HG02840 (cell line): ENCODE measurements around the gene COASY.

Experiments used
- ATAC-seq: cut with Tn5 transposase; IDR thresholded peaks from one replicate; pipeline ENCODE4 v1.9.1; 2021; ENCODE audit warnings: mild to moderate bottlenecking, moderate library complexity, moderate number of reproducible peaks; ENCODE audit not compliant: unreplicated experiment, low FRiP score

The COASY gene

DNA sequence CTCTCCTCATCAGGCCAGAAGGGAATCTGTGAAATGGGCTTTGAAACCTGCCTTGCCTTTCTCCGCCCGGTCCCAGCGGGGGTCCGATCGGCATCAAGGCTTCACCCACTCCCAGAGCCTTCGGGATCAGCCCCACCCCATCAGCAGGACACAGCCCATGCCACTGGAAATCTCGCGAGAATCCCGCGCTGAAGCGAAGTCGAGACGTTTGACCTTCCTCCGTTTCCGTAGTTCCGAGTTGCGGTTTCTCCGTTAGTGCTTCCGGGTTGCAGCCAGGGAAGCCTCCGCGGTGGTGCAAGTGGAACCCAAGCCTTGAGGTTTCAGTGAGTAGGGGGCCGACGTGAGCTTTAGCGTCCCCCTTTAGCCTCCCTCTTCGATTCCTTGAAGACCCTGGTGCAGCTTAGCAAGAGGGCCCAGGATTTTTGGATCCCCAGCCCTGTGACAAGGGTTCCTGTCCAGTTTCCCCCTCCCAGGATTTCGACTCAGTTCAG is at the start of gene COASY:
Gene COASY, plus strand, starts transcription at position 252 of the 491 bp plus-strand sequence. CDS start 475 bp downstream, outside the sequence.
- ATAC-seq = peak; percentile 51

DNA sequence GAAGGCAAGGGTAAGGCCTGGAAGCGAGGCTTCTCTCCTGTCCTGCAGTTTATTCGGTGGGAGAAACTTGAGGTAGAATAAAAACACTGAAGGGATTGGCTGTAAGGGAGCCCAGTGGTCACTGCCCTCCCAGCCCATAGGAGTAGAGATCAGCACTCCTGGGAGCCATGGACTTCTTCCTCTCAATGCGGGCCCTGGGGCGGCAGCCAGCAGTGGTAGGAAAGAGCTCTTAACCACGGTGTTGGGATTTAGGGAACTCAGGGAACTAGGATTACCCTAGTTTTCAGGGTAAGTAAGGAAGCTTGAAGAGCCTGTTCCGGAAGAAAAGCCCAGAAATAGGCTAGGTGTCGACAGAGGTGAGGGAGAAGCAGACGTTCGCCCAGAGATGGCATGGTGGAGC is 49.7 kb upstream of the COASY start:
- ATAC-seq = no peak

DNA sequence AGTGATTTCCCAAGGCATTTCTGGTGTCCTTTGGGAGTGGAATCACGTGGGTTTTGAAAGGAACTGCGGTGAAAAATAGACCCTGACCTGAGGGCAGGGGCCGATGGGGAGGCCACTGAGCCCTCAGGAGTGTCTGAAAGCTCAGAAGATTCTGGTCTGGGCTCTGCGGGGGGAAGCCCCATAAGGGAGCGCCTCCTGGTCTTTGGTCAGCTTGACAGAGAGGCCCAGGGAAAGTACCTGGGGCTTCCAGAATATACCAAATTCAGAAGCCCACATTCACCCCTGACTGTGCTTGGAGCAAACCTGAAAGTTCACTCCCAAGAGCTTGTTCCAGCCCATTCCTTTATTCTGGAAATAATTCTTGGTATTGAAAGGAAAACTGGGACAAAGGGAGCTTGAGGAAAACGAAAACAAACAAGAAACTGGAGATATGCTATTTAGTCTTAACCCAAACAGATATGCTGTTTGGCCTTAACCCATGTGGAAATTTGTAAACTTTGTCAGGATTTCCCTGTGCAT is 49.2 kb upstream of the COASY start:
- ATAC-seq = no peak

DNA sequence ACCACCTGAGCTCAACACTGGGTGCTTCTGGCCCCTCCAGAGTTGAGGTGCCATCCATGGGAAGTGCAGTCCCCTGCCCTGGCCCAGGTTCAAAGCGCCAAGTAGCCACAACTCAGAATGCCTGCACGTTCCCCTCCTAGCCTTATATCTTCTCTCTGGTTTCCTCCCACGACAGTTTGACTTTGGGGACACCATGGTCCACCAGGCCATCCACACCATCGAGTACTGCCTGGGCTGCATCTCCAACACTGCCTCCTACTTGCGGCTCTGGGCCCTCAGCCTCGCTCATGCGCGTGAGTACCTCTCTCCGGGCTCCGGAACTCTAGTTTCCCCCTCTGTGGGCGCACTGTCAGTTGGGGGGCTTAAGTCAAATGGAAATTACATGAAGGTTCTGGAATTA is 48.3 kb upstream of the COASY start:
- ATAC-seq = no peak

DNA sequence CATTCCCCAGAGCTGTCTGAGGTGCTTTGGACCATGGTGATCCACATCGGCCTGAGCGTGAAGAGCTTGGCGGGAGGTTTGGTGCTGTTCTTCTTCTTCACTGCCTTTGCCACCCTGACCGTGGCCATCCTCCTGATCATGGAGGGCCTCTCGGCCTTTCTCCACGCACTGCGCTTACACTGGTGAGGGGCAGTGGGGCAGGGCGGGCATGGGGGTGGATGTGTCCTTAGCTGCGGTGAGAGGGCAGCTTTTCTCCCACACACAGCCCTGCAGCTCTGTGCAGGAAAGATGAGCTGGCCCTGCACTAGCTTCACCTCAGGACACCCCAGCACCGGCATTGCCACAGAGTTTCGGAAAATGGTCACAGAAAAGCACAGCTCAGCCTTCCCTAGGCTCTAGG is 47.7 kb upstream of the COASY start:
- no peak for ATAC-seq

DNA sequence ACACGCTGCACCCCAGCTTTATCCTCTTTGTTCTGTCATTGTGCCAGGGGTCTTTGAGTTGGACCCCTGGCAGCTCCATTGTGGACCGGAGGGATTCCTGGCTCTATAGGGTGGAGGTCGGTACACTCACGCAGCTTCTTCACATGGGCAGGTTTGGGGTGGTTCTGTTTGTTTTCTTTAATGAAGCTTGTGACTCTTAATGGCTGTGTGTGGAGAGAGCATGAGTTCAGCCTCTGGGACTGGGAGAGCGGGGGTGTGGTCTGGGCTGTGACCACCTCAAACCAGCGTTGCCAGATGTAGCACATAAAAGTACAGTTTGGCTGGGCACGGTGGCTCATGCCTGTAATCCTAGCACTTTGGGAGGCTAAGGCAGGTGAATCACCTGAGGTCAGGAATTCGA is 47.1 kb upstream of the COASY start:
- ATAC-seq = no peak

DNA sequence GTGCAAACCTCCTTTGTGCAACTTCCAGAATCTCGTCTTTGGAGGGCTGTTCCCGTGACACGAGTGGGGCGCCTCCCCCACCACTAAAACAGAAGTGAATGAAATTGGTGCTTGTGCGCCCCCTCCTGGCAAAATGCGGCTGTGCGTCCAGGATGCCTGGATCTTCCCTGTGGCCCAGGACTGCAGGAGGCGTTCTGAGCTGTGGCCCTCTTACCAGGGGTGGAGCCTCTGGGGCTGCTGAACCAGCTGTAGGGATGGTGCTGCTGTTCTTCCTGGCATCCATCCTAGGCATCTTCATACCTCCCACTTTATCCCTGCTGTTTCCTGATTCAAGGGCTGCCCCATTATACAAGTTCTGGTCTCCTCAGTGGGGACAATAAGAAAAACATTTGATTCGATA is 44.4 kb upstream of the COASY start:
- ATAC-seq = no peak

DNA sequence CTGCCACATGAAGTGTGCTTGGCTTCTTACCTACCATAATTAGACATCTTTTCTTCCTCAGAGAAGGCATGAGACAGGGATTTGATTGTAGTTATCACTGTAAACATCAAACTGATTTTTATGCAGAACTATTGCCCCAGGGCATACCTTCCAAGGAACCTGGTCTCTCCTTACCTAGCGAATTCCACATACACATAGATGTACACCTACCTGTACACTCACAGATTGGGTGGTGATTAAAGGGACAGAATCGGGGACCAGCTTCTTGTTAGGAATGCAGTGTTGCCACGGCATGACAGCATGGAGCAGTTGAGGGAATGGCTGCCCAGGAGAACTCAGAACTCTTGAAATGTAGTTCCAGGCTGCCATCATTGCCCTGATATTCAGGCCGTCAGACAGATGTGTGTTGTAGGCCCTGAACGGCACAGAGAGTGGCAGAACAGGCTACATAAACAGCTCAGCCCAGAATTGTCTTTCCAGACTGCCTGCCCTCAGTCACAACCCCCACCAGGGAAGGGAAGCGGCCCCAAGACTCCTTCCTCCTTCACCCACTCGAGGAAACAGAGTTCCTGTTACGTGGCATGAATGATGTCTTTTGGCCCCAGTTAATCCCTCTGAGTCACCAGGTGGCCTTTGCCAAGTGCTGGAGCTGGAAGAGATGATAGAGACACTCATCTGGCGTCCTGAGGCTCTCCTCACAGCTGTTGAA is 43.7 kb upstream of the COASY start:
- ATAC-seq = no peak

DNA sequence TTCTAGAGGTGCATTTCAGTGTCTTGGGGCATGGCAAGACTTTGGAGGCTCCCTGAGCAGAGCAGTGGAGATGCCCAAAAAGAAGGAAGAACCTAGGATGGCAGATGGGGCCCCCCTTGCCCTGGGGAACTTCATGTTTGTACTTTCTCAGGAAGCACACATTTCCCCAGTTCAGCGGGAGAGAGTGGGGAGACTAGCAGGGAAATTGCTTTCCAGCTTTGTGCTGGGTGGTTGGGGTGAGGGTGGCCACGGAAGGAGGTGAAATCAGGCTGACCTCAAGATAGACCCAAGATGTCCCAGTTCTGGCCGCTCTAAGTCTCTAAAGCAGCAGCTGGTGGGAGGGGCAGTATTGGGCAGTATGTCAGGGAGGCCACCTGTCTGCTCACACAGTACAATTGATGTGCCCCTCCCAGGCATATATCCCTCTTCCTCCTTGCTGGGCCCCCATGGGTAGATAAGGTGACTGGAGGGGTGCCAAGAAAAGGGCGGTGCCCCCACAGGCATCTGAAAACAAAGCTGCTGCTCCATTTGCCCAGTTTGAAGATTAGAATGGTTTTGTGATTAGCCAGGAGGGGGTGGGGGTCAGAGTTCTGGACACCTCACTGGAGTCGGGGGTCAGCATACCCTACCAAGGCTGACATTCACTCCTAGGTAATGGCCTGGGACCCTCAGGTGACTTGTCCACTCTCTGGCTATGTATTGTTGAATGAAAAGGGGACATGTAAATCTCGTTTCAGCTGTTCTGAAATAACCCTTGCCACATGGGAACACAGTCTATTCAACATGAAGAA is 43.0 kb upstream of the COASY start:
- ATAC-seq = no peak

DNA sequence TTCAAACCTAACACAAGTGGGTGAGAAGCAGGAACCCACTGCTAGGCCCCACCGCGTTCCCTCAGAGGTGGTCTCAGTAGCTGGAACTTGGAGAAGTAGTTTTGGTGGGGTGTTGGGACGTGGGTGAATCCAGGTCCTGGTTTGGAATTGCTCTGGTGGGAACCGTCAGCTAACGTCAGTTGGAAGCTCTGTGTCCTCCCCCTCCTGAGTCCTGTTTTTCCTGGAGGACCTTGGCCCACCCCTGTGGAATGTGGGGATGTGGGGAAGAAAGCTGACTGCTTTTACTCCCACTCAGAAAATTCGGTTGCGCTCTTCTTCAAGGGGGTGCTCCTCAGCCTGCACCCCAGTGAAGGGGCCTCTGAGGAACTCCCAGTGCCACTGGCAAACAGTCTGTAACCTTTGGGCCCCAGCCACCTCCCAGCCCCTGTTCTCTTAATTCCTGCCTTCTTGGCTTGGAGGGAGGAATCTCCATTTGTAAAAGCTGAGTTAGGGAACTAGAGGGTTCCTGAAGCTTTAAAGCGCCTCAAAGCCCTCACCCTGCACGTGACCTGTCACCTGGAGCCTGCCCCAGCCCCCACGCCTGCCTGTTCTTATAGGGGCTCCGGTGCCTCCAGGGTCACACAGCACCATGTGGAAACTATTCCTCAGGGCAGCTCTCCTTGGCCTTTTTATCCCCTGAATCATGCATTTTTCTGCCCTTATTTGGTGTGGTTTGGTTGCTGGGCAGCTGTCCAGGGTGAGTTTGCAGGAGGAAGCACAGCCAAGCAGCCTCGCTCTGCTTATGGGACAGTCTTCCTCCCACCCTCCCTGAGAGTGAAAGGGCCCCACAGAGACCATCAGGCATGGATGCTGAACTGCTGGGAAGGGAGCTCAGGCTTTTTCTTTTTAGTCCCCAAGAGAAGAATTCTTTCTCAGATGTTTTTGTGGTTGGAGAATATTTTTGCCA is 42.1 kb upstream of the COASY start:
- no peak for ATAC-seq

DNA sequence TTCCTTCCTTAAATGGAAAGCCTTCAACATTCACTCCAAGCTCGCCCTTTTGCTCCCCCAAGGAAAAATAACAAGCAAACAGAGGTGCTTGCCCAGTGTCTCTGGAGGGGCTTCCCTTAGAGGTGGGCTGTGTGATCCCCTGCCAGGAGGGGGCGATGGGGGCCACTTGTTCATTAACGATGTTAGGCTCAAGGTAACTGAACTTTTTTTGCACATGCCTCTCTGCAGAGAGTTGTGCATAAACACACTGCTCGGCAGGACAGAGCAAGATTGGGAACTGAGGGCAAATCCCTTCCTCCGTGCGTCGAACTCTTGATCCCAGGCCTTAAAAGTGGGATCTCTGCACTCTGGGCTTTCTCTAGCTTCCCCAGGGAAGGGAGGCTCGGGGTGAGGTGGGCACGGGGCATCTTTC is 41.4 kb upstream of the COASY start:
- no peak for ATAC-seq

DNA sequence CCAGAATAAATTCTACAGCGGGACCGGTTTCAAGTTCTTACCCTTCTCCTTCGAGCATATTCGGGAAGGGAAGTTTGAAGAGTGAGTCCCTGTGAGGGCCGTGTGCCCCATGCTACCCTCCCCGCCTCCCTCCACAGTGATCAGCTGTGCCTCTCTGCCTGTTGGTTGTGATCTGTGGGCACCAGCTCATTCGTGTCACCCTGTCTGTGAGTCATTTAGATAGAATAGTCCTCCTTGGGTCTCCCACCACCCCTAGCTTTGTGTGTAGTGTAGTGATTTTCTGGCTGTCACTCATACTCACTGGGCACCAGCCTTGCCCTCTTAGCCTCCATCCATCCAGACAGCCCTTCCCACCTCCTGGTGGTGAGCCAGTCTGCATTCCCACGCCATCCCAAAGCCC is 40.9 kb upstream of the COASY start:
- no peak for ATAC-seq

DNA sequence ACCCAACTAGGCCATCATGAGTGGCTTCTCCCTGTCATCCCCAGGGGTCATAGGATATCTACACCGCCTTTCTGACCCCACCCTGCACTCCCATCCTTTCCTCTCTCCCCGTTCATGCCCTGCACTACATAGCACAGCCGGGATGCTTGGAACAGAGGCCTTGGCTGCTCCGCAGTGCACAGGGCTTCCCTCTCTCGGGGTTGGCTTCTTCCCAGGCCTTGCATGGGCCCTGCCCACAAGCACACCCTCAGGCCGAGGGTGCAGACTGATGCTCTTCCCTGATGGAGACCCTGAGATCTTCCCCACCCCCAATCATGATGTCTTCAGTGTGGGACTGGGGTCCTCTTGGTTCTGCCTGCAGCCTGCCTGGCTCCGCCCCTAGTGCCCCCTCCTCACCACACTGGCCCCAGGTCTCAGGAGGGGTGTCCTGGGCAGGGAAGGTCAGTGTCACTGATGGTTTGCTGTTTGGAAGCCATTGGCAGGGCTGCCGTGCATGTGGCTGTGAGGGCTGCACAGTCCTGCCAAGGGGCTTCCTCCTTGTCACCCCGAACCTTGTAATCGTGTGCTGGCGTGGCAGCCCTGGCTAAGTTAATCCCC is 40.2 kb upstream of the COASY start:
- ATAC-seq = no peak

DNA sequence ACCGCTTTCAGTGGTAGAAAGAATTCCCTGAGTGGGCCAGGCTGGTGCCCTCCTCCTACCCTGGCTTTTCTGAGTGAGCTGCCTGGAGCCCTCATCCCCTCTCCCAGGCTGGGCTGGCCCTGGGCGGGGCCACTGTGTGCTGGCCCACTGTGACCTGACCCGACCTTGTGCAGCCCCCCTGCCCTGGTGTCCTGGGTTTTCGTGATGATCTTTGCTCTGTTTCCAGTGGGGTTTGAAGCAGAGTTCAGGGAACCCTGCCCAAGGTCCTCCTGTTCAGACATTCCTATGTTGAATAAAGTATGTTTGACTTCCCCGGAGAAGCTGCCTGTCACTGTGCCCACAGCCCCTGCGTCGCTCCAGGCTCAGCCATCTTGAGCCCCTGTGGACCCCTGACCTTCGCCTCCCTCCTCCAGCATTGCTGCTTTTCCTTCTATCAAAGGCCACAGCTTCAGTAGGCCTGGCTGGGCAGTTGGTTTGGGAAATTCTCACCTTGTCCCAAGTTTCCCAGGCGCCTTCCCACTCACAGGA is 39.6 kb upstream of the COASY start:
- no peak for ATAC-seq

DNA sequence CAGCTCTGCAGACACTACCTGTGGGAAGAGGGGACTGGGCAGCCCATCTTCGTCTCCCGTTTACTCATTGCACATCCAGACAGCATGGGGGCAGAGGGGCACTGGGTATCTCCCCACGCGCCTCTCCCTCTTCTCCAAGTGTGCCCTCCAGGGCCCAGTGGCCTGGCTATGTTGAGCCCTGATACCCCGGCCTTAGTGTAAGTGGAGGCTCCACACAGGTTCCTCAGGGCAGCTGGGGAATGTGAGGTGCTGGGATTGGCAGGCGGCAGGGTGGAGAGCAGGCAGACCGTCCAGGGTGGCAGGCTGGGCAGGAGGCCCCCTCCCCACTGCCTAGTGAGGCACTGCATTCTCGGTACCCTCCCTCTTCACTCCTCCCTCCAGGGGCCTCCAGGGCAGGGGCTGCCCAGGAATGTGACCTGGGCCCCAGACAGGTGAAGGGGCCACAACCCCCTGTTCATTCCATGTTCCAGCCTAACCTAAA is 39.1 kb upstream of the COASY start:
- no peak for ATAC-seq

DNA sequence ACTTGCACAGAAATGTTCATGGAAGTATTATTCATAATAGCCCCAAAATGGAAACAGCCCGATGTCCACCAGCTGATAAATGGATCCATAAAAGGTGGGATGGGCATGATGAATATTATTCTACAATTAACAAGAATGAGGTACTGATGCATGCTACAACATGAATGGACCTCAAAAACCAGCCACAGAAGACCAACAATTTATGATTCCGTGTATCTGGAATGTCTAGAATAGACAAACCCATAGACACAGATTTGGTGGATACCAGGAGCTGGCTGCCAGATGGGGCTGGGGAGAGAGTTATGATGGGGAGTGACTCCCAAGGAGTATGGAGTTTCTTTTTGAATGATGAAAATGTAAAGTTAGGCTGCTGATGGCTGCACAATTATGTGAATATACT is 36.7 kb upstream of the COASY start:
- ATAC-seq = no peak

DNA sequence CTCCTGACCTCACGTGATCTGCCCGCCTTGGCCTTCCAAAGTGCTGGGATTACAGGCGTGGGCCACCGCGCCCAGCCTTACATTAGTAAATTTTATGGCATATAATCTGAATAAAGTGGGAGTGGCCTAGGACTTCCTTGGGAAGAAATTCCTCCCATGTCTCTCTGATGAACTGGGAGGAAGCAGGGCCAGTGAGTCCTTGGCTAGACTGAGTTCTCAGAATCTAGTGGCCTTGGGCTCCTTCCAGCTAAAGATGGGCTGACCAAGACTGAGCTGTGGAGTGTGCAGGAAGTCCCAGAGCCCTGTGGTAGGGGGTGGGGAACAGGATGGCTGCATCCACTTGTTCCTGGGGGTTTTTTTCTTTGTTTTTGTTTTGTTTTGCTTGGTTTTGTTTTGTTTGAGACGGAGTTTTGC is 35.9 kb upstream of the COASY start:
- no peak for ATAC-seq

DNA sequence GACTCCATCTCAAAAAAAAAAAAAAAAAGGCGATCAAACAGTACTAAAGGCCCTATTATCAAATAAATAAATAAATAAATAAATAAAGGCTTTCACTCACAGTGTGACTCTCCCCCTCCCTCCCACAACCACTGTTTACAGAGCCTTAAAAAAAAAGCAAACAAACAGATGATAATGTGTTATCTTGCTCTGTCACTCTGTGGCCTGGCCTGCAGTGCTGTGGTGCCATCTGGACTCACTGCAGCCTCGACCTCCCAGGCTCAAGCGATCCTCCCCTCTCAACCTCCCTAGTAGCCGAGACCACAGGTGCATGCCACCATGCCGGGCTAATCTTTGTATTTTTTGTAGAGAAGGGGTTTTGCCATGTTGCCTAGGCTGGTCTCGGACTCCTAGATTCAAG is 34.0 kb upstream of the COASY start:
- ATAC-seq = no peak

DNA sequence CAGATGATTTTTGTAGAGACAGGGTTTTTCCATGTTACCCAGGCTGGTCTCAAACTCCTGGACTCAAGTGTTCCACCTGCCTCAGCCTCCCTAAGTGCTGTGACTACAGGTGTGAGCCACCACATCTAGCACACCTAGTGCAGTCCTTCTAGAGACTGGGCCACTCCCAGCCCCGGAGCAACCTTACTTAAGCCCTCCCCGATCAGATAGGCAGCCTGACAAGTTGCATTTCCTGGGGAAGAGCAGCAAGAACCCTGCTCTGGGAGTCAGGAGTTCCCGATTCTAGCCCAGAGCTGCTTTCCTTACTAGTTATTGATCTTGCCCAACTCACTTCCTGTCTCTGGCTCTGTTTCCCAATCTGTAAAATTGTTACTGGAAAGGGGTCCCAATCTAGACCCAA is 32.9 kb upstream of the COASY start:
- no peak for ATAC-seq

DNA sequence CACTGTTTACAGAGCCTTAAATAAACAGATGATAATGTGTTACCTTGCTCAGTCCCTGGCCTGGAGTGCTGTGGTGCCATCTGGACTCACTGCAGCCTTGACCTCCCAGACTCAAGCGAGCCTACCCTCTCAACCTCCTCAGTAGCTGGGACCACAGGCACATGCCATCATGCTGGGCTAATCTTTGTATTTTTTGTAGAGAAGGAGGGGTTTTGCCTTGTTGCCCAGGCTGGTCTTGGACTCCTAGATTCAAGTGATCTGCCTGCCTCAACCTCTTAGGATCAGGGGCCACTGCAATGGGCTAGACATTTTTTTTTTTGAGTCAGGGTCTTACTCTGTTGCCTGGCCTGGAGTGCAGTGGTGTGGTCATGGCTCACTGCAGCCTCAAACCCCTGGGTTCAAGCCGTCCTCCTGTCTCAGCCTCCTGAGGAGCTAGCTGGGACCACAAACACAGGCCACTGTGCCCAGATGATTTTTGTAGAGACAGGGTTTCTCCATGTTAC is 30.9 kb upstream of the COASY start:
- no peak for ATAC-seq
